Natural killer cell (primary cell): ENCODE results near the gene RPRML. TPM values are rescaled to one million over a fixed set of nuclear protein-coding genes. Genes with fewer than 3 reads are reported as not detected.

Source experiments
- ATAC-seq, 3 donors: fragments of 150-1000 bp in 2 of 3; fragments of 200-7000 bp in 1 of 3; cut with Tn5 transposase; 1 replicate in 1 of 3; 2 replicates in 2 of 3; pipeline ENCODE4 v1.10.0; 2021; ENCODE audit warnings: mild to moderate bottlenecking in 2 of 3, moderate library complexity in 2 of 3
- DNase-seq, 2 donors: peaks; one replicate each; pipeline versions ENCODE4 v3.0.0 to v3.0.0-alpha.2; 2013 to 2021; ENCODE audit warnings: mixed read lengths in 1 of 2
- H3K27ac ChIP-seq: one replicate; pipeline ENCODE4 v1.5.1; 2013; ENCODE audit warnings: mild to moderate bottlenecking, low read length
- H3K27me3 ChIP-seq: one replicate; pipeline ENCODE4 v1.6.1; 2013; ENCODE audit warnings: low read length; ENCODE audit not compliant: control insufficient read depth, insufficient read depth
- H3K36me3 ChIP-seq: one replicate; pipeline ENCODE4 v1.6.1; 2013; ENCODE audit warnings: low read length; ENCODE audit not compliant: control insufficient read depth, insufficient read depth
- H3K4me1 ChIP-seq: one replicate; pipeline ENCODE4 v1.6.1; 2013; ENCODE audit warnings: low read length; ENCODE audit not compliant: control insufficient read depth, insufficient read depth
- H3K4me3 ChIP-seq: one replicate; pipeline ENCODE4 v1.5.1; 2013; ENCODE audit warnings: low read length
- H3K9me3 ChIP-seq: one replicate; pipeline ENCODE4 v1.6.1; 2013; ENCODE audit warnings: low read length; ENCODE audit not compliant: control insufficient read depth, insufficient read depth
- H3K27ac Mint-ChIP-seq, 2 donors: one replicate each; pipeline ENCODE4 v1.8.0; 2022; ENCODE audit warnings: mild to moderate bottlenecking in 2 of 2, mixed read lengths in 2 of 2, moderate library complexity in 1 of 2
- H3K27me3 Mint-ChIP-seq, 2 donors: one replicate each; pipeline ENCODE4 v1.8.0; 2022; ENCODE audit warnings: low read depth in 2 of 2, mixed read lengths in 2 of 2
- H3K36me3 Mint-ChIP-seq: one replicate; pipeline ENCODE4 v1.8.0; 2022; ENCODE audit warnings: mixed read lengths
- H3K4me1 Mint-ChIP-seq, 2 donors: one replicate each; pipeline ENCODE4 v1.8.0; 2022; ENCODE audit warnings: mixed read lengths in 2 of 2
- H3K4me3 Mint-ChIP-seq: one replicate; pipeline ENCODE4 v1.8.0; 2022; ENCODE audit warnings: mild to moderate bottlenecking, moderate library complexity, mixed read lengths
- H3K9me3 Mint-ChIP-seq, 2 donors: one replicate each; pipeline ENCODE4 v1.8.0; 2022; ENCODE audit warnings: mixed read lengths in 2 of 2
- CTCF ChIP-seq: fragments of 200-600 bp; IDR thresholded peaks from one replicate; pipeline ENCODE4 v1.8.0; 2022; ENCODE audit warnings: antibody characterized with exemption
- WGBS: methylation state at CpG from one replicate; pipeline ENCODE4 v1.1.7; 2013; ENCODE audit warnings: missing lambda C conversion rate; ENCODE audit not compliant: insufficient coverage; 5-methylcytosine and 5-hydroxymethylcytosine counted together
- intact Hi-C: fragments of 100-400 bp; cut with micrococcal nuclease; formaldehyde crosslinking; loops from one replicate; pipeline ENCODE4 v1.14.2; 2022
- total RNA-seq, 4 donors: library from RNA; stranded (reverse); fragments of 120-200 nt in 1 of 4; gene quantifications; one replicate each; pipeline versions ENCODE4 v1.2.3 to v1.2.4, GENCODE V29; 2013 to 2022

Gene RPRML
- total RNA-seq, 3 donors from 2014 or later (not counting 1 experiment from before 2014, with no cell fraction given), result not detected

GRCh38 chr17:46931596-46931995, 47.5 kb downstream of the RPRML start:
- intact Hi-C loops, result no loop called here
- Mint-ChIP-seq H3K36me3 (peaks cover 31% of the 10 kb centered on the region), H3K4me1 (peaks cover 29 to 30% of the 10 kb centered on the region in 2 donors), H3K27me3 (no peaks in the 10 kb centered on the region), H3K4me3 (no peak overlapping the region), H3K9me3 (no peaks in the 10 kb centered on the region), H3K27ac (no peak overlapping the region)
- Histone ChIP-seq H3K27ac (no peak overlapping the region), H3K27me3 (no peaks in the 10 kb centered on the region), H3K4me1 (no peaks in the 10 kb centered on the region), H3K4me3 (no peak overlapping the region), H3K36me3 (peaks cover 69% of the 10 kb centered on the region), H3K9me3 (no peaks in the 10 kb centered on the region)
- WGBS, result 81% methylated on average over 4 of the region's 4 CpGs
- TF ChIP-seq CTCF, result no peak
- ATAC-seq (no peak), DNase-seq (no peak)

- H3K9me3 ChIP-seq, result no peaks in the 10 kb centered on the region
- TF ChIP-seq CTCF, result no peak
- H3K27ac ChIP-seq, result no peak overlapping the region
- H3K27me3 ChIP-seq, result no peaks in the 10 kb centered on the region
- ATAC-seq (no peak), DNase-seq (no peak)
- Mint-ChIP-seq H3K36me3 (peaks cover 26% of the 10 kb centered on the region), H3K27ac (peak overlapping the region in 1 of 2 donors; percentile 52), H3K27me3 (no peaks in the 10 kb centered on the region), H3K4me1 (peaks cover 43% of the 10 kb centered on the region in 2 donors), H3K4me3 (no peak overlapping the region), H3K9me3 (no peaks in the 10 kb centered on the region)
- intact Hi-C loops, result no loop called here
- H3K4me3 ChIP-seq, result no peak overlapping the region
- H3K4me1 ChIP-seq, result no peaks in the 10 kb centered on the region
- 95% methylated on average over 4 of the region's 4 CpGs for WGBS
- peaks cover 54% of the 10 kb centered on the region for H3K36me3 ChIP-seq
Measured at GRCh38 chr17:46930051-46930450, 49.0 kb downstream of the RPRML start.

GRCh38 chr17:46929413-46929812, 49.6 kb downstream of the RPRML start:
- peaks cover 24% of the 10 kb centered on the region for H3K36me3 Mint-ChIP-seq
- H3K27ac ChIP-seq, result no peak overlapping the region
- intact Hi-C loops, result no loop called here
- DNase-seq, result no peak
- no peak for ATAC-seq
- H3K9me3 ChIP-seq, result no peaks in the 10 kb centered on the region
- H3K4me3 ChIP-seq, result no peak overlapping the region
- no peaks in the 10 kb centered on the region for H3K27me3 ChIP-seq
- no peaks in the 10 kb centered on the region for H3K9me3 Mint-ChIP-seq
- no peaks in the 10 kb centered on the region for H3K4me1 ChIP-seq
- peaks cover 48% of the 10 kb centered on the region for H3K36me3 ChIP-seq
- no peaks in the 10 kb centered on the region for H3K27me3 Mint-ChIP-seq
- 96% methylated on average over 5 of the region's 6 CpGs for WGBS
- no peak overlapping the region for H3K27ac Mint-ChIP-seq
- peaks cover 49 to 50% of the 10 kb centered on the region in 2 donors for H3K4me1 Mint-ChIP-seq
- H3K4me3 Mint-ChIP-seq, result no peak overlapping the region
- TF ChIP-seq CTCF, result no peak

- 92% methylated on average over 10 of the region's 10 CpGs for WGBS
- no peak for ATAC-seq
- intact Hi-C loops, result no loop called here
- no peak overlapping the region for H3K4me3 Mint-ChIP-seq
- DNase-seq, result no peak
- H3K4me1 ChIP-seq, result no peaks in the 10 kb centered on the region
- H3K36me3 Mint-ChIP-seq, result peaks cover 24% of the 10 kb centered on the region
- no peaks in the 10 kb centered on the region for H3K9me3 Mint-ChIP-seq
- no peaks in the 10 kb centered on the region for H3K27me3 ChIP-seq
- no peak overlapping the region for H3K27ac ChIP-seq
- H3K4me3 ChIP-seq, result no peak overlapping the region
- H3K27ac Mint-ChIP-seq, result peak overlapping the region; percentile 1 to 5
- no peaks in the 10 kb centered on the region for H3K27me3 Mint-ChIP-seq
- peaks cover 40% of the 10 kb centered on the region for H3K36me3 ChIP-seq
- no peak for TF ChIP-seq CTCF
- no peaks in the 10 kb centered on the region for H3K9me3 ChIP-seq
- H3K4me1 Mint-ChIP-seq, result peaks cover 56 to 57% of the 10 kb centered on the region in 2 donors
Measured at GRCh38 chr17:46928467-46929261, 50.4 kb downstream of the RPRML start.
